NCI-H1092 treated with DMSO at 0.1 percent for 48 hours (cell line): ENCODE measurements around the gene ZNF618.

Experiments
- DNase-seq: peaks from one replicate; lab custom pipeline; 2025; lab: John Stamatoyannopoulos, UW

Gene ZNF618

GRCh38 chr9:114002986-114003350 is 126.9 kb downstream of the ZNF618 start:
- DNase-seq = no peak

- no peak for DNase-seq
These were observed 127.2 kb downstream of the ZNF618 start for GRCh38 chr9:114003351-114003750.

GRCh38 chr9:114003758-114004157 is 127.6 kb downstream of the ZNF618 start:
- no peak for DNase-seq

- DNase-seq = no peak
These were observed 128.2 kb downstream of the ZNF618 start for GRCh38 chr9:114004221-114004716.

GRCh38 chr9:114005371-114006154 is 129.5 kb downstream of the ZNF618 start:
- DNase-seq = no peak

- no peak for DNase-seq
These were observed 130.0 kb downstream of the ZNF618 start for GRCh38 chr9:114006155-114006550.

GRCh38 chr9:114006931-114007691 is 131.0 kb downstream of the ZNF618 start:
- no peak for DNase-seq

- DNase-seq = no peak
These were observed 132.0 kb downstream of the ZNF618 start for GRCh38 chr9:114007991-114008666.

- no peak for DNase-seq
These were observed 132.7 kb downstream of the ZNF618 start for GRCh38 chr9:114008667-114009410.

GRCh38 chr9:114011313-114011712 is 135.2 kb downstream of the ZNF618 start:
- no peak for DNase-seq

- no peak for DNase-seq
These were observed 136.0 kb downstream of the ZNF618 start for GRCh38 chr9:114012126-114012525.

- no peak for DNase-seq
These were observed 137.9 kb downstream of the ZNF618 start for GRCh38 chr9:114014044-114014443.

- DNase-seq = no peak
These were observed 139.5 kb downstream of the ZNF618 start for GRCh38 chr9:114015607-114016006.

- no peak for DNase-seq
These were observed 140.0 kb downstream of the ZNF618 start for GRCh38 chr9:114016101-114016500.

GRCh38 chr9:114016629-114017423 is 140.7 kb downstream of the ZNF618 start:
- no peak for DNase-seq

- DNase-seq = no peak
These were observed 141.9 kb downstream of the ZNF618 start for GRCh38 chr9:114017741-114018715.

GRCh38 chr9:114021578-114021977 is 145.5 kb downstream of the ZNF618 start:
- no peak for DNase-seq

- DNase-seq = no peak
These were observed 147.9 kb downstream of the ZNF618 start for GRCh38 chr9:114023961-114024360.

- no peak for DNase-seq
These were observed 149.2 kb downstream of the ZNF618 start for GRCh38 chr9:114025196-114025753.

- no peak for DNase-seq
These were observed 149.7 kb downstream of the ZNF618 start for GRCh38 chr9:114025760-114026159.
